Tibial nerve (tissue), 4 donors: ENCODE data around the gene PCSK7.

Source experiments
- CTCF ChIP-seq, 5 experiments: fragments of 200-600 bp in 3 of 5; fragments of 450-650 bp in 2 of 5; sonication (generic) in 3 of 5; IDR thresholded peaks; one replicate each; pipeline ENCODE4 v1.5.1; 2016 to 2019; ENCODE audit warnings: antibody characterized with exemption in 5 of 5, mild to moderate bottlenecking in 3 of 5, moderate library complexity in 2 of 5
- EP300 ChIP-seq, 2 donors: sonication (generic); formaldehyde crosslinking; IDR thresholded peaks; one replicate each; pipeline ENCODE4 v1.6.1; 2017; ENCODE audit warnings: antibody characterized with exemption in 2 of 2, mild to moderate bottlenecking in 1 of 2
- POLR2A ChIP-seq, 2 donors: fragments of 450-650 bp; IDR thresholded peaks; one replicate each; pipeline ENCODE4 v1.6.1; 2017; ENCODE audit warnings: antibody characterized with exemption in 2 of 2, mild to moderate bottlenecking in 2 of 2, moderate library complexity in 2 of 2

GRCh38 chr11:117239295-117239694 is 7.4 kb upstream of the PCSK7 start:
- TF ChIP-seq CTCF (IDR thresholded peaks at IDR 0.05), result no peak
- no peak for TF ChIP-seq POLR2A (IDR thresholded peaks at IDR 0.05)
- no peak for TF ChIP-seq EP300 (IDR thresholded peaks at IDR 0.05)
